ENCODE data around the gene HECTD1. TPM values are rescaled to one million over a fixed set of nuclear protein-coding genes. Genes with fewer than 3 reads are reported as not detected.

HECTD1 gene
- total RNA-seq, 1 donor from 2014 or later: 137 TPM

GRCh38 chr14:31080484-31080883 is 127.1 kb downstream of the HECTD1 start:
- no peak for DNase-seq
- H3K4me3 ChIP-seq: no peak overlapping the region
- intact Hi-C loops (cut with micrococcal nuclease): loop anchor here (5.0 kb wide), 1 partner anchor 98 kb away; no protein-coding TSS in a partner anchor
- peaks cover 7% of the 10 kb centered on the region for H3K4me1 ChIP-seq
- TF ChIP-seq CTCF (IDR thresholded peaks at IDR 0.05; ENCODE audit: borderline replicate concordance): no peak
- peaks cover 15% of the 10 kb centered on the region for H3K36me3 ChIP-seq
- no peak overlapping the region for H3K27ac ChIP-seq (replicated peaks)
- no peaks in the 10 kb centered on the region for H3K9me3 ChIP-seq (replicated peaks)
- H3K27me3 ChIP-seq (ENCODE audit: low read depth): no peaks in the 10 kb centered on the region

GRCh38 chr14:31080056-31080455 is 127.5 kb downstream of the HECTD1 start:
- intact Hi-C loops (cut with micrococcal nuclease): loop anchor here (5.0 kb wide), 1 partner anchor 98 kb away; no protein-coding TSS in a partner anchor
- DNase-seq: no peak
- Histone ChIP-seq H3K4me3 (no peak overlapping the region), H3K4me1 (peaks cover 7% of the 10 kb centered on the region), H3K36me3 (peaks cover 17% of the 10 kb centered on the region), H3K27ac (replicated peaks) (no peak overlapping the region), H3K27me3 (ENCODE audit: low read depth) (no peaks in the 10 kb centered on the region), H3K9me3 (replicated peaks) (peaks cover under 1% of the 10 kb centered on the region)
- TF ChIP-seq CTCF (IDR thresholded peaks at IDR 0.05; ENCODE audit: borderline replicate concordance): no peak

- intact Hi-C loops (cut with micrococcal nuclease): no loop called here
- peaks cover 3% of the 10 kb centered on the region for H3K9me3 ChIP-seq (replicated peaks)
These were observed 128.8 kb downstream of the HECTD1 start for GRCh38 chr14:31078766-31079165.

GRCh38 chr14:31075144-31075543 is 132.4 kb downstream of the HECTD1 start:
- peaks cover 22% of the 10 kb centered on the region for H3K36me3 ChIP-seq
- no peak overlapping the region for H3K4me3 ChIP-seq
- H3K27me3 ChIP-seq (ENCODE audit: low read depth): no peaks in the 10 kb centered on the region
- peaks cover 7% of the 10 kb centered on the region for H3K4me1 ChIP-seq
- intact Hi-C loops (cut with micrococcal nuclease): no loop called here
- no peak for DNase-seq
- no peak overlapping the region for H3K27ac ChIP-seq (replicated peaks)
- no peak for TF ChIP-seq CTCF (IDR thresholded peaks at IDR 0.05; ENCODE audit: borderline replicate concordance)
- peaks cover 3% of the 10 kb centered on the region for H3K9me3 ChIP-seq (replicated peaks)

More at GRCh38 chr14:31078766-31079165, 128.8 kb downstream of the HECTD1 start:
- peaks cover 19% of the 10 kb centered on the region for H3K36me3 ChIP-seq
- H3K4me3 ChIP-seq: no peak overlapping the region
- H3K27me3 ChIP-seq (ENCODE audit: low read depth): no peaks in the 10 kb centered on the region
- no peak overlapping the region for H3K27ac ChIP-seq (replicated peaks)
- no peak for TF ChIP-seq CTCF (IDR thresholded peaks at IDR 0.05; ENCODE audit: borderline replicate concordance)
- peaks cover 7% of the 10 kb centered on the region for H3K4me1 ChIP-seq
- no peak for DNase-seq

GRCh38 chr14:31071151-31071550 is 136.4 kb downstream of the HECTD1 start:
- Histone ChIP-seq H3K27me3 (ENCODE audit: low read depth) (no peaks in the 10 kb centered on the region), H3K4me1 (no peaks in the 10 kb centered on the region), H3K4me3 (no peak overlapping the region), H3K36me3 (peaks cover 31% of the 10 kb centered on the region), H3K27ac (replicated peaks) (no peak overlapping the region), H3K9me3 (replicated peaks) (peaks cover 3% of the 10 kb centered on the region)
- intact Hi-C loops (cut with micrococcal nuclease): no loop called here
- no peak for DNase-seq
- no peak for TF ChIP-seq CTCF (IDR thresholded peaks at IDR 0.05; ENCODE audit: borderline replicate concordance)
